Ishikawa (cell line): ENCODE data around the gene FGFR3.
A peak's percentile ranks its signal among the peaks of the same experiment; 100 is the strongest.

ENCODE experiments used
- CEBPB ChIP-seq: IDR thresholded peaks from 2 replicates; pipeline ENCODE4 v1.6.1; 2012
- CREB1 ChIP-seq: IDR thresholded peaks from 2 replicates; pipeline ENCODE4 v1.6.1; 2012; ENCODE audit warnings: low read depth
- EGR1 ChIP-seq: IDR thresholded peaks from 2 replicates; pipeline ENCODE4 v1.6.1; 2012
- EP300 ChIP-seq: IDR thresholded peaks from 2 replicates; pipeline ENCODE4 v1.6.1; 2012; ENCODE audit warnings: borderline replicate concordance
- FOXM1 ChIP-seq: IDR thresholded peaks from 2 replicates; pipeline ENCODE4 v1.6.1; 2012; ENCODE audit warnings: low read depth, borderline replicate concordance
- MAX ChIP-seq: IDR thresholded peaks from 2 replicates; pipeline ENCODE4 v1.6.1; 2012
- NFIC ChIP-seq: IDR thresholded peaks from 2 replicates; pipeline ENCODE4 v1.6.1; 2012
- RAD21 ChIP-seq: IDR thresholded peaks from 2 replicates; pipeline ENCODE4 v1.6.1; 2012; ENCODE audit warnings: low read depth
- REST ChIP-seq: IDR thresholded peaks from 2 replicates; pipeline ENCODE4 v1.6.1; 2012; ENCODE audit warnings: low read depth, mild to moderate bottlenecking
- TAF1 ChIP-seq: IDR thresholded peaks from 2 replicates; pipeline ENCODE4 v1.6.1; 2012; ENCODE audit warnings: low read depth, mild to moderate bottlenecking
- TCF12 ChIP-seq: IDR thresholded peaks from 2 replicates; pipeline ENCODE4 v1.6.1; 2012; ENCODE audit warnings: low read depth
- TEAD4 ChIP-seq: IDR thresholded peaks from 2 replicates; pipeline ENCODE4 v1.6.1; 2012
- USF1 ChIP-seq: IDR thresholded peaks from 2 replicates; pipeline ENCODE4 v1.6.1; 2012
- YY1 ChIP-seq: IDR thresholded peaks from 2 replicates; pipeline ENCODE4 v1.6.1; 2012; ENCODE audit warnings: low read depth
- ZBTB7A ChIP-seq: IDR thresholded peaks from 2 replicates; pipeline ENCODE4 v1.6.1; 2012; ENCODE audit warnings: low read depth

FGFR3 gene

GRCh38 chr4:1763550-1764080 lies 29.5 kb upstream of the FGFR3 start:
- TF ChIP-seq TAF1 (no peak), YY1 (no peak), REST (no peak), FOXM1 (no peak), TEAD4 (no peak), USF1 (no peak), MAX (no peak), EGR1 (no peak), RAD21 (no peak), NFIC (no peak)

- TF ChIP-seq EGR1 (no peak), CEBPB (no peak), FOXM1 (no peak), TAF1 (no peak), YY1 (no peak), NFIC (no peak), TEAD4 (no peak), EP300 (no peak), MAX (no peak), CREB1 (no peak)
Measured at GRCh38 chr4:1764670-1765069, 28.4 kb upstream of the FGFR3 start.

- TF ChIP-seq ZBTB7A (no peak), USF1 (peak; percentile 55), NFIC (no peak), YY1 (no peak), CREB1 (no peak)
Measured at GRCh38 chr4:1765409-1766072, 27.6 kb upstream of the FGFR3 start.

- TF ChIP-seq ZBTB7A (peak; percentile 93), TEAD4 (peak; percentile 65), EP300 (no peak)
Measured at GRCh38 chr4:1766106-1767060, 26.7 kb upstream of the FGFR3 start.

GRCh38 chr4:1767061-1767769 lies 25.9 kb upstream of the FGFR3 start:
- TF ChIP-seq ZBTB7A (0 out of 2 replicates have a peak, but pooled peaks have one; percentile 19), TCF12 (no peak), REST (no peak)
